Mammary microvascular endothelial cell (primary cell): ENCODE results near the gene ALDH1A3. TPM values are rescaled to one million over a fixed set of nuclear protein-coding genes. Genes with fewer than 3 reads are reported as not detected.

Experiments used
- total RNA-seq: library from RNA; depleted of rRNA; stranded (reverse); fragments of >200 nt; gene quantifications from 2 replicates; pipeline ENCODE4 v1.2.3, GENCODE V29; 2015

ALDH1A3 gene
- total RNA-seq = 39.8 and 46.6 TPM in 2 replicates

DNA sequence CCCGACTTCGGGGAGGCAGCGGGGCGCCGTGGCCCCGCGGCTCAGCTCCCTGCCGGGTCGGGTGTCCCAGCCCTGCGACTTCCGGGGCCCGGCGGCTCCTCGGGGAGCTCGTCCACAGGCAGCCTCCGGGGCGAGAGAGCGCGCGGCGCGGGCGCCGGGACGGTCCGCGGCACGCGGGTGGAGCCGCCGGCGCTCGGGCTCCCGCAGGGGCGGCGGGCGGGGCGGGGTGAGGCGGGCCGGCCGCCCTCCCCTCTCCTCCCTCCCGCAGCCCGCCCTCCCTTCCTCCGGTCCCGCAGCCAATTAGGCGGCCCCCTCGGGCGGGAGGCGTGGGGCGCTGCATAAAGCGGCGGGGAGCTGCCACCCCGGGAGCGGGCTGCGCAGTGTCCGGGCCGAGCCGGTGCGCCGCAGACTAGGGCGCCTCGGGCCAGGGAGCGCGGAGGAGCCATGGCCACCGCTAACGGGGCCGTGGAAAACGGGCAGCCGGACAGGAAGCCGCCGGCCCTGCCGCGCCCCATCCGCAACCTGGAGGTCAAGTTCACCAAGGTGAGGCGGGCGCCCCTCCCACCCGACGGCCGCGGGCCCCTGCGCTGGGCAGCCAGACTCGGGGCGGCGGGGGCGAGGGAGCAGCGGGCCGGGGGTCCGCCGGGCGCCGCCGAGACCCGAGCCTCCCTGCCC lies at the start of gene ALDH1A3:
TSS of gene ALDH1A3 (plus strand) at position 368 of the 675 bp plus-strand sequence. CDS start at position 445, 77 bp downstream.

DNA sequence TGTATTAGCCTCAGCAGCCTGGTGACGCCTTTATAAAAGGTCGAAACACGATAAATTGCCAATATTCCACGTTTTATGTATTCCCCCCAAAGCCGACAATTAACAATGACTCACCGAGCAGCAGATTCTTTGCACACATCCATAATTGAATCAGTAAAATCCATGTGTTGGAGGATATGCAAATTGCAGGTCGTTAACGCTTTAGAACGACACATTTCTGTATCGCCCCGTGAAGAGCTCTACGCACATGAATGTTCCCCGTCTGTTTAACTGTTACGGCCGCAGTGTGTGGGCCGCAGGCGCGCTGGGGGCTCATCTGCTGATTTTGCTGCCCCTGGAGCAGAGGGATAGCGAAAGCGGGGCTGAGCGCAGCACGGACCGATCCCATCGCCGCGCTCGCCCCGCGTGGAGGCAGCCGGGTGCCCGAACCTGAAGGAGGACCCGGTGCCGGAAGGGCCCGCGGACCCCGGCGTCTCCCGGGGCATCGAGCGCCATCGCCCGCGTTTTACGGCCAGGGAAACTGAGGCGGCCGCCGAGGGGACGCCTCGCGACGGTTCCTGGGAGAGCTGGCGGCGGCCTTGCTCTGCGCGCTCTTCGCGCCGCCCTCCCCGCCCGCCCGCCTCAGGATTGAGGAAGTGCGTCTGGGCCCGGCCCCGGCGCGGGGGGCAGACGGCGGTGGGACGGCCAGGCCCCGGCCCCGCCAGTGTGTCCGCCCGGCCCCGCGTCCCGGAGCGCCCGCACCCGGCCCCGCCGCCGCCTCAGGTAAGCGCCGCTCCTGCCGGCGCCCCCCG lies 39.3 kb downstream of the ALDH1A3 start, which contains the start of gene LRRK1:
TSS of gene LRRK1 (plus strand) at position 668 of the 791 bp plus-strand sequence. CDS start 5,276 bp downstream, outside the sequence.

Other genes starting within 250 kb of the ALDH1A3 start
- gene LRRK1, start 39.5 kb downstream of the ALDH1A3 start, total RNA-seq = 9.0 and 9.6 TPM in 2 replicates